Common myeloid progenitor, CD34-positive (primary cell): ENCODE results near the gene AHI1.

Experiments
- CTCF ChIA-PET: fragments of 350-600 bp; sonication (Branson Sonifier 250); formaldehyde crosslinking; loops from one replicate; lab custom pipeline; 2021; ENCODE audit warnings: antibody characterized with exemption; lab: Charles Lee
- POLR2A ChIA-PET: fragments of 350-600 bp; sonication (Branson Sonifier 250); formaldehyde crosslinking; loops from one replicate; lab custom pipeline; 2021; ENCODE audit warnings: antibody characterized with exemption; lab: Charles Lee
- DNase-seq, 3 donors: peaks; one replicate each; pipeline versions ENCODE4 v3.0.0 to v3.0.0-alpha.2; 2013
- H3K27ac ChIP-seq, 2 experiments: 1 replicate in 1 of 2; 2 replicates in 1 of 2; pipeline ENCODE4 v1.7.0; 2013; ENCODE audit warnings: inconsistent platforms in 2 of 2, low read length in 2 of 2, mild to moderate bottlenecking in 2 of 2, low read depth in 1 of 2, moderate library complexity in 1 of 2; ENCODE audit not compliant: severe bottlenecking in 2 of 2, insufficient read depth in 1 of 2, poor library complexity in 1 of 2
- H3K27me3 ChIP-seq, 5 experiments: replicated peaks in 2 of 5; 1 replicate in 3 of 5; 2 replicates in 2 of 5; pipeline versions ENCODE4 v1.6.1 to v1.7.0; 2013; ENCODE audit warnings: low read length in 4 of 5, mild to moderate bottlenecking in 2 of 5, moderate library complexity in 2 of 5, inconsistent platforms in 1 of 5; ENCODE audit not compliant: insufficient read depth in 5 of 5, control insufficient read depth in 4 of 5
- H3K36me3 ChIP-seq, 4 experiments: 1 replicate in 2 of 4; 2 replicates in 2 of 4; pipeline versions ENCODE4 v1.6.1 to v1.7.0; 2013; ENCODE audit warnings: low read length in 3 of 4, control low read depth in 1 of 4, mild to moderate bottlenecking in 1 of 4; ENCODE audit not compliant: control insufficient read depth in 4 of 4, insufficient read depth in 4 of 4
- H3K4me1 ChIP-seq, 4 experiments: 1 replicate in 3 of 4; 2 replicates in 1 of 4; pipeline versions ENCODE4 v1.6.1 to v1.7.1; 2013; ENCODE audit warnings: low read length in 3 of 4, mild to moderate bottlenecking in 3 of 4, control low read depth in 1 of 4, inconsistent platforms in 1 of 4, moderate library complexity in 1 of 4; ENCODE audit not compliant: control insufficient read depth in 4 of 4, insufficient read depth in 4 of 4; ENCODE audit errors: control extremely low read depth in 1 of 4
- H3K4me3 ChIP-seq, 7 experiments: 1 replicate in 4 of 7; 2 replicates in 3 of 7; pipeline versions ENCODE4 v1.5.1 to v1.7.0; 2013; ENCODE audit warnings: mild to moderate bottlenecking in 7 of 7, low read length in 6 of 7, moderate library complexity in 6 of 7, inconsistent platforms in 2 of 7, low read depth in 2 of 7, control low read depth in 1 of 7; ENCODE audit not compliant: insufficient read depth in 4 of 7, control insufficient read depth in 1 of 7; ENCODE audit errors: extremely low read depth in 1 of 7
- H3K9me3 ChIP-seq, 5 experiments: 1 replicate in 4 of 5; 2 replicates in 1 of 5; pipeline versions ENCODE4 v1.6.1 to v1.7.1; 2013; ENCODE audit warnings: low read length in 4 of 5, mild to moderate bottlenecking in 2 of 5, inconsistent platforms in 1 of 5, low read depth in 1 of 5, moderate library complexity in 1 of 5; ENCODE audit not compliant: control insufficient read depth in 4 of 5, insufficient read depth in 2 of 5; ENCODE audit errors: control extremely low read depth in 1 of 5
- WGBS: methylation state at CpG from one replicate; pipeline ENCODE4 v1.1.5; 2013; ENCODE audit not compliant: insufficient coverage; 5-methylcytosine and 5-hydroxymethylcytosine counted together

Gene AHI1

GRCh38 chr6:135385299-135385698, 112.2 kb downstream of the AHI1 start:
- no peak overlapping the region for H3K27ac ChIP-seq
- H3K27me3 ChIP-seq = no peaks in the 10 kb centered on the region
- ChIA-PET CTCF (interaction anchor here (0.8 to 1.9 kb wide), 3 partner anchors 10 to 183 kb away, joined by 3 to 4 read pairs (median 3); no protein-coding TSS in a partner anchor), POLR2A (no interaction called here)
- DNase-seq = no peak
- H3K9me3 ChIP-seq = no peaks in the 10 kb centered on the region
- no peak overlapping the region for H3K4me3 ChIP-seq
- WGBS = 96% methylated on average over 2 of the region's 2 CpGs
- H3K36me3 ChIP-seq = peaks cover 0 to 6% (median 0%) of the 10 kb centered on the region in 4 experiments
- H3K4me1 ChIP-seq = no peaks in the 10 kb centered on the region

- CTCF ChIA-PET = interaction anchor here (1.2 kb wide), 1 partner anchor 31 kb away, joined by 5 read pairs; no protein-coding TSS in a partner anchor
- H3K4me1 ChIP-seq = no peaks in the 10 kb centered on the region
- H3K27me3 ChIP-seq = no peaks in the 10 kb centered on the region
- no peak for DNase-seq
- POLR2A ChIA-PET = no interaction called here
- no peak overlapping the region for H3K4me3 ChIP-seq
- H3K27ac ChIP-seq = no peak overlapping the region
- H3K36me3 ChIP-seq = peaks cover 0 to 6% (median 0%) of the 10 kb centered on the region in 4 experiments
- no peaks in the 10 kb centered on the region for H3K9me3 ChIP-seq
- no CpG with 5 or more reads among the region's 3 CpGs for WGBS
Observed at GRCh38 chr6:135383766-135384165, 113.8 kb downstream of the AHI1 start.

- Histone ChIP-seq H3K27me3 (no peaks in the 10 kb centered on the region), H3K4me1 (no peaks in the 10 kb centered on the region), H3K4me3 (no peak overlapping the region), H3K9me3 (no peaks in the 10 kb centered on the region), H3K27ac (no peak overlapping the region), H3K36me3 (peaks cover 0 to 6% (median 0%) of the 10 kb centered on the region in 4 experiments)
- no peak for DNase-seq
- POLR2A ChIA-PET = no interaction called here
- 100% methylated on average over 2 of the region's 2 CpGs for WGBS
- CTCF ChIA-PET = interaction anchor here (1.2 kb wide), 1 partner anchor 30 kb away, joined by 5 read pairs; no protein-coding TSS in a partner anchor
Observed at GRCh38 chr6:135383301-135383700, 114.2 kb downstream of the AHI1 start.

- 50% methylated on average over 2 of the region's 2 CpGs for whole genome bisulfite sequencing
- Histone ChIP-seq H3K9me3 (no peaks in the 10 kb centered on the region), H3K4me1 (no peaks in the 10 kb centered on the region), H3K27me3 (no peaks in the 10 kb centered on the region), H3K36me3 (peaks cover 0 to 6% (median 0%) of the 10 kb centered on the region in 4 experiments), H3K27ac (no peak overlapping the region), H3K4me3 (no peak overlapping the region)
- DNase-seq = no peak
- CTCF ChIA-PET = no interaction called here
- POLR2A ChIA-PET = no interaction called here
Observed at GRCh38 chr6:135382182-135382628, 115.3 kb downstream of the AHI1 start.

GRCh38 chr6:135380793-135381192, 116.7 kb downstream of the AHI1 start:
- H3K4me1 ChIP-seq = no peaks in the 10 kb centered on the region
- H3K36me3 ChIP-seq = no peaks in the 10 kb centered on the region
- no peaks in the 10 kb centered on the region for H3K9me3 ChIP-seq
- H3K27ac ChIP-seq = no peak overlapping the region
- no peaks in the 10 kb centered on the region for H3K27me3 ChIP-seq
- POLR2A ChIA-PET = no interaction called here
- CTCF ChIA-PET = no interaction called here
- DNase-seq = no peak
- H3K4me3 ChIP-seq = no peak overlapping the region

GRCh38 chr6:135379647-135380046, 117.9 kb downstream of the AHI1 start:
- H3K4me3 ChIP-seq = no peak overlapping the region
- DNase-seq = no peak
- H3K27me3 ChIP-seq = no peaks in the 10 kb centered on the region
- ChIA-PET CTCF (no interaction called here), POLR2A (no interaction called here)
- no peak overlapping the region for H3K27ac ChIP-seq
- no peaks in the 10 kb centered on the region for H3K9me3 ChIP-seq
- no peaks in the 10 kb centered on the region for H3K4me1 ChIP-seq
- H3K36me3 ChIP-seq = no peaks in the 10 kb centered on the region

- POLR2A ChIA-PET = interaction anchor here (0.6 kb wide), 1 partner anchor 268 kb away, joined by 6 read pairs; no protein-coding TSS in a partner anchor
- no peaks in the 10 kb centered on the region for H3K4me1 ChIP-seq
- no peak for DNase-seq
- no peaks in the 10 kb centered on the region for H3K27me3 ChIP-seq
- no peak overlapping the region for H3K27ac ChIP-seq
- H3K4me3 ChIP-seq = no peak overlapping the region
- peaks cover 0 to 9% (median 1%) of the 10 kb centered on the region in 4 experiments for H3K36me3 ChIP-seq
- H3K9me3 ChIP-seq = peaks cover 0 to 13% (median 5%) of the 10 kb centered on the region in 5 experiments
- no CpG with 5 or more reads among the region's 2 CpGs for WGBS
- CTCF ChIA-PET = no interaction called here
Observed at GRCh38 chr6:135372758-135373157, 124.8 kb downstream of the AHI1 start.
